ENCODE measurements around the gene IFI27L2. TPM values are rescaled to one million over a fixed set of nuclear protein-coding genes. Genes with fewer than 3 reads are reported as not detected.

The IFI27L2 gene
- total RNA-seq, 4 donors from 2014 or later, result 21.0 to 69.1 (median 52.3) TPM

DNA sequence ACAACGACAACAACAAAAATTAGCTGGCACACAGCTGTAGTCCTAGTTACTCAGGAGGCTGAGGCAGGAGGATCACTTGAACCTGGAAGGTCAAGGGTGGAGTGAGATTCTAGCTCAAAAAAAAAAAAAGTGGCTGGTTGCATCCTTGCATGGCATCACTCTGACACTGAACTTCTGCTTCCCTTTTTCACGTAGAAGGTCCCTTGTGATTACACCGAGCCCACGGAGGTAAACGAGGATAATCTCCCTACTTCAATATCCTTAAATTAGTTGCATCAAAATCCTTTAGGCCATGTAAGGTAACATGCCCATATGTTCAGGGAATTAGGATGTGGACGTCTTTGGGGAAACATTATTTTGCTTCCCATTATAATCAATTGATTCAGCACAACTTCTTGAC, 40.7 kb upstream of the IFI27L2 start:
- intact Hi-C loops (cut with DNase I; ENCODE audit: low total_unique reads), result no loop called here
- TF ChIP-seq, protein P1, sequence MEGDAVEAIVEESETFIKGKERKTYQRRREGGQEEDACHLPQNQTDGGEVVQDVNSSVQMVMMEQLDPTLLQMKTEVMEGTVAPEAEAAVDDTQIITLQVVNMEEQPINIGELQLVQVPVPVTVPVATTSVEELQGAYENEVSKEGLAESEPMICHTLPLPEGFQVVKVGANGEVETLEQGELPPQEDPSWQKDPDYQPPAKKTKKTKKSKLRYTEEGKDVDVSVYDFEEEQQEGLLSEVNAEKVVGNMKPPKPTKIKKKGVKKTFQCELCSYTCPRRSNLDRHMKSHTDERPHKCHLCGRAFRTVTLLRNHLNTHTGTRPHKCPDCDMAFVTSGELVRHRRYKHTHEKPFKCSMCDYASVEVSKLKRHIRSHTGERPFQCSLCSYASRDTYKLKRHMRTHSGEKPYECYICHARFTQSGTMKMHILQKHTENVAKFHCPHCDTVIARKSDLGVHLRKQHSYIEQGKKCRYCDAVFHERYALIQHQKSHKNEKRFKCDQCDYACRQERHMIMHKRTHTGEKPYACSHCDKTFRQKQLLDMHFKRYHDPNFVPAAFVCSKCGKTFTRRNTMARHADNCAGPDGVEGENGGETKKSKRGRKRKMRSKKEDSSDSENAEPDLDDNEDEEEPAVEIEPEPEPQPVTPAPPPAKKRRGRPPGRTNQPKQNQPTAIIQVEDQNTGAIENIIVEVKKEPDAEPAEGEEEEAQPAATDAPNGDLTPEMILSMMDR (IDR thresholded peaks at IDR 0.05), result no peak
- WGBS, 2 donors, result 78 to 79% methylated on average over 6 of the region's 6 CpGs

DNA sequence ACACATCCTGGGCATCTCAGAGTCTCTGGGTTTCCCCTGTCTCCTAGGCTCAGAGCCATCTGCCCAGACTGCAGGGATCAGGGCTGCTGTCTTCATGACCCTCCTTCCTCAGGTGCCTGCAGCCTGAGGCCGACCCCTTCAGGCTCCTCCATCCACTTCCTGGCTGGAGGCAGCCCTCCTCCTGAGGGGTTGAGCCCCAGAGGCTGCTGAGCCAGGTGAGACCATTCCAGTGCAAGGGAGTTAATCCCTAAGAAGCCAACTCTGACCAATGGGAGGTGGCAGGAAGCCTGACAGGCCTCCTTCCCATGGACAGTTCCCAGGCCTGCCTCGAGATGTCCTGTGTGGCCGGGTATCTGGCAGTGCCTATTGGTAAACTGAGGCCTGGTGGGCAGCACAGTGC, 36.3 kb upstream of the IFI27L2 start:
- no peak overlapping the region for H3K4me3 ChIP-seq (ENCODE audit: low read depth, poor library complexity, severe bottlenecking)
- 82 to 94% methylated on average over 3 of the region's 3 CpGs for WGBS, 2 donors
- no peak for TF ChIP-seq POLR2A (IDR thresholded peaks at IDR 0.05)
- TF ChIP-seq, protein P1 (IDR thresholded peaks at IDR 0.05), result no peak
- no peak for DNase-seq (ENCODE audit: low spot score in 2 of 2)
- intact Hi-C loops (cut with DNase I; ENCODE audit: low total_unique reads), result no loop called here

More for the DNA sequence above, 40.7 kb upstream of the IFI27L2 start:
- no peak for DNase-seq (ENCODE audit: low spot score in 2 of 2)
- H3K4me3 ChIP-seq (ENCODE audit: low read depth, poor library complexity, severe bottlenecking), result no peak overlapping the region

DNA sequence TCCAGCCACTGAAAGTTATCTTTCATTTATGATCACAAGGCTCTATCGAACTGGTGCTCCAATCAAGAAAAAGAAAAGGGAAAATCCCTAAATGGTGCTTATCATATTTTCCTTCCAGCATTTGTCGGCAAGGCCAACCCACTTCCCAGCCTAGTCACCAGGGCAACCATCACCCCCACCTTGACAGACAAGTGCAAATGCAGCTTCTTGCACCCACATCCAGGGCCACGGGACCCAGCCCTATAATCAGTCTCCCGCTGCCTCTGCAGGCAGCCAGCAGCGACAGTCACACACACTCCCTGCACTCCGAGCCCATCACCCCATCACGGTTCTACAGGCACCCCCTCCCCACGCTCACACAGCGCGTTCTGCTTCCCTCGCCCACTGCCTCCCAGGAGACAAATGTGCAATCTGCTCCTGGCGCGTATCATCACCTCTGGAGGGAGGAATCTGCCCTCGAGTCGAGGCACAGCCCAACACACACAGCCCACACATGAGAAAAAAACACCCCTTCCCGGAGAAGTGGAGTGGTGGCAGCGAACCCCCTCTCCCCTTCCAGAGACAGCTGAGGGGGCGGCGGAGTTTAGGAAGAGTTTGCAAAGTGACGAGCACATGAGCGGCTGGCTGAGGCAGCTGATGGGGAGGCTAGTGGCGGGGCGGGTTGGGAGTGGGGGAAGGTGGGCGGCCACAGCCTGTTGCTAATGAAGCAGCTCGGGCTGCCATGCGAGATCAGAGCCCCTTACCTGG, 35.5 kb upstream of the IFI27L2 start:
- no peak overlapping the region for H3K4me3 ChIP-seq (ENCODE audit: low read depth, poor library complexity, severe bottlenecking)
- intact Hi-C loops (cut with DNase I; ENCODE audit: low total_unique reads), result no loop called here
- TF ChIP-seq, protein P1 (IDR thresholded peaks at IDR 0.05), result no peak
- no peak for TF ChIP-seq POLR2A (IDR thresholded peaks at IDR 0.05)
- no peak for DNase-seq (ENCODE audit: low spot score in 2 of 2)
- 32 to 34% methylated on average over 26 of the region's 26 CpGs for WGBS, 2 donors

DNA sequence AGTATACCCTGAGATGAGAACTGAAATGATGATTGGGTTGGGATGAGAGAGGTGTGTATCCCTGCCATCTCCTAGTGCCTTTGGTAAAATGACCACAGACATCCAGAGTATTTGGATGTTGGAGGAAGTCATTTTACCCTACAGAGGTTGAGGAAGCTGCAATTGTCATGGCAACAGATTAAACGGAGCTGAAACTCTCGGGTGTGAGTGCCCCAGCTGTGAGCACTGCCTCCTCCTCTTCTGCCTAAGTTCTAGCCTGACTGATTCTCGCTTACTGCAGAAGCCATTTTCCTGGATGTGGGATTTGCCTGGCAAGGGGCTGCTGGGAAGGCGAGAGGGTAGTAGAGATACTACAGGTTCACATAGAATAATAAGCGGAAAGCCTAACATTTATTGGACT, 34.4 kb upstream of the IFI27L2 start:
- TF ChIP-seq, protein P1 (IDR thresholded peaks at IDR 0.05), result no peak
- no peak for TF ChIP-seq POLR2A (IDR thresholded peaks at IDR 0.05)
- intact Hi-C loops (cut with DNase I; ENCODE audit: low total_unique reads), result no loop called here
- DNase-seq (ENCODE audit: low spot score in 2 of 2), result no peak
- WGBS, 2 donors, result 74 to 80% methylated on average over 5 of the region's 5 CpGs
- no peak overlapping the region for H3K4me3 ChIP-seq (ENCODE audit: low read depth, poor library complexity, severe bottlenecking)

DNA sequence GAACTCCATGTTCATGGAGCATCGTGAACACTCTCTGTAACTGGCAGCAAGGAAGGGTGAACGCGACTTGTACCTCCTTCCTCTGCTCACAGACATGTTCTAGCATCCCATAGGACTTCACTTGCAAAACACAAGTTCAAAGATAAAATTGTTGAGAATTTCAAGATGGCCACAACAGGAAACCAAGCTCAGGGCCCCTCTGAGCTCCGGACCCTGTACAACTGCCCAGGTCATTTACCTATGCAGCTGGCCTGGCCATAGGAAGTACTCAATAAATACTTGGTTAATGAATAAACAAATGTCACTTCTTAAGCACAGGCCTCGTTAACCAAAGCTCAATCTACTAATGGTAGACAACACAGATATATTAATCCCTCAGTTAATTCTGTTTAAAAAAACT, 33.1 kb upstream of the IFI27L2 start:
- 89 to 94% methylated on average over 5 of the region's 5 CpGs for WGBS, 2 donors
- no peak overlapping the region for H3K4me3 ChIP-seq (ENCODE audit: low read depth, poor library complexity, severe bottlenecking)
- DNase-seq (ENCODE audit: low spot score in 2 of 2), result no peak
- no peak for TF ChIP-seq POLR2A (IDR thresholded peaks at IDR 0.05)
- TF ChIP-seq, protein P1 (IDR thresholded peaks at IDR 0.05), result no peak
- intact Hi-C loops (cut with DNase I; ENCODE audit: low total_unique reads), result no loop called here

DNA sequence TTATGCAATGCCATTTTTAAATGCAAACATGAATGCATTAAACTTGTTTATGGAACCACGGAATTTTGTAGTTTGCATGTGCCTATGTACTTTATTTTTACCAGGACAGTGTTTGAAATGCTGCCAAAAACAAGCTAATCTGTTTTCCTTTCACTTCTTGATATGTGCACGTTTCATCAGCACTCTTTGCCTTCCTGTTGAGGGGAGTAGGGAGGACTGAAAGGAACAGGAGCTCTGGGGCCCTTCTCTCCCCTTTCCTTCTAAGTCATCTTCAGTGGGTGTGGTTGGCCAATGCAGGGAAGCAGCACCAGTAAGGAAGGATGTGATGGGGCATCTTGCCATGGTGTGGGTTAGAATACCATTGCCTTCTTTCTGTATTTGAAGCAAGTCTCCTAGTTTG, 32.6 kb upstream of the IFI27L2 start:
- 8 to 11% methylated on average over 2 of the region's 2 CpGs for WGBS, 2 donors
- TF ChIP-seq POLR2A (IDR thresholded peaks at IDR 0.05), result no peak
- TF ChIP-seq, protein P1 (IDR thresholded peaks at IDR 0.05), result no peak
- intact Hi-C loops (cut with DNase I; ENCODE audit: low total_unique reads), result no loop called here
- no peak overlapping the region for H3K4me3 ChIP-seq (ENCODE audit: low read depth, poor library complexity, severe bottlenecking)
- no peak for DNase-seq (ENCODE audit: low spot score in 2 of 2)

Data from lower leg skin (tissue), 4 donors.